ENCODE data around the gene HTRA1. TPM values are rescaled to one million over a fixed set of nuclear protein-coding genes. Genes with fewer than 3 reads are reported as not detected.
A peak's percentile ranks its signal among the peaks of the same experiment; 100 is the strongest.

The HTRA1 gene
- total and polyA plus RNA-seq, 3 experiments from 2014 or later: 0.13 to 0.56 TPM; not detected in 1

DNA sequence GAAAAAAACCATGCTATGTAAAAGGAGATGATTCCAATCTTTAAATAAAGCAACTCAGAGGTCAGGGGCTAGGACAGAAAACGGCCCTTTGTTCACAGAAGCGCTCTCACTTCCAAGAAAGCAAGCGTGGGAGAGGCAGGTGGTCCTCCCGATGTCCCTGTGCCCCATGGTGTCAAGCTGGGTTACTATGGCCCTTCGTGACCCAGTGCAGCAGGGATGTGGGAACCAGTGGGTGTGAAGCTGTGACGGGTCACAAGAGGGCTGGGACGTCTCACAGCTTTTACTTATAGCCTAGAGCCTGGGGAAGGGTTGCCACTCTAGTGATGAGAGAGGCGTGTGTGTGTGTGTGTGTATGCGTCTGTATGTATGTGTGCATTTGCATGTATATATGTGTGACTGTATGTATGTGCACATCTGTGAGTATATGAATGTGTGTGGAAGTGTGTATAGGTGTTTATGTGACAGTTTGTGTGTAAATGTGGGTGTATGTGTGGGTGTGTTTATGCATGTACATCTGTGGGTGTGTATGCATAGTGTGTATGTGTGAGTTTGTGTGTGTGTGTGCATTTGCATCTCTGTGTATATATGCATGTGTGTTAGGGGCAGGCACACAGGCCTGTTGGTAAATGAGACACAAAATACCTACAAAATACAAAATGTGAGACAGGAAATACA, 25.2 kb downstream of the HTRA1 start:
- Mint-ChIP-seq H3K27ac (no peak overlapping the region), H3K4me3 (no peak overlapping the region), H3K4me1 (peaks cover 13 to 16% (median 14%) of the 10 kb centered on the region in 3 donors), H3K36me3 (peaks cover 0 to 4% (median 0%) of the 10 kb centered on the region in 3 donors), H3K27me3 (peaks cover 4 to 11% of the 10 kb centered on the region in 2 donors), H3K9me3 (peaks cover 0 to 3% (median 0%) of the 10 kb centered on the region in 5 donors)
- H3K4me3 ChIP-seq (ENCODE audit: low read length): no peak overlapping the region
- CTCF ChIA-PET: interaction anchor here (1.3 kb wide), 1 partner anchor 10 kb away, joined by 4 read pairs; no protein-coding TSS in a partner anchor
- H3K36me3 ChIP-seq (ENCODE audit: insufficient read depth, low read length): no peaks in the 10 kb centered on the region
- H3K4me1 ChIP-seq (ENCODE audit: insufficient read depth, low read length): peaks cover 8% of the 10 kb centered on the region
- POLR2A ChIA-PET: no interaction called here
- no peaks in the 10 kb centered on the region for H3K9me3 ChIP-seq (ENCODE audit: low read length)
- H3K27me3 ChIP-seq (ENCODE audit: insufficient read depth, low read length, poor library complexity, severe bottlenecking): no peaks in the 10 kb centered on the region
- DNase-seq: no peak
- H3K27ac ChIP-seq (ENCODE audit: low read depth, low read length): no peak overlapping the region

- Histone ChIP-seq H3K9me3 (ENCODE audit: low read length) (no peaks in the 10 kb centered on the region), H3K27ac (ENCODE audit: low read depth, low read length) (no peak overlapping the region), H3K36me3 (ENCODE audit: insufficient read depth, low read length) (no peaks in the 10 kb centered on the region), H3K4me3 (ENCODE audit: low read length) (no peak overlapping the region), H3K4me1 (ENCODE audit: insufficient read depth, low read length) (peaks cover 11% of the 10 kb centered on the region), H3K27me3 (ENCODE audit: insufficient read depth, low read length, poor library complexity, severe bottlenecking) (no peaks in the 10 kb centered on the region)
- no peaks in the 10 kb centered on the region for H3K36me3 Mint-ChIP-seq
- H3K4me1 Mint-ChIP-seq: peaks cover 17 to 22% (median 19%) of the 10 kb centered on the region in 3 donors
- peak overlapping the region in 1 of 8 donors; percentile 30 for H3K27ac Mint-ChIP-seq
- CTCF ChIA-PET: interaction anchor here (1.3 kb wide), 1 partner anchor 9 kb away, joined by 4 read pairs; no protein-coding TSS in a partner anchor
- no peaks in the 10 kb centered on the region for H3K9me3 Mint-ChIP-seq
- peaks cover 0 to 11% of the 10 kb centered on the region in 2 donors for H3K27me3 Mint-ChIP-seq
- H3K4me3 Mint-ChIP-seq: no peak overlapping the region
- POLR2A ChIA-PET: no interaction called here
- DNase-seq: no peak
Observed at GRCh38 chr10:122487174-122487765, 25.9 kb downstream of the HTRA1 start.

GRCh38 chr10:122490268-122490667, 28.9 kb downstream of the HTRA1 start:
- no peaks in the 10 kb centered on the region for H3K9me3 Mint-ChIP-seq
- no peaks in the 10 kb centered on the region for H3K9me3 ChIP-seq (ENCODE audit: low read length)
- POLR2A ChIA-PET: no interaction called here

GRCh38 chr10:122490786-122491680, 29.7 kb downstream of the HTRA1 start:
- H3K9me3 Mint-ChIP-seq: no peaks in the 10 kb centered on the region
- CTCF ChIA-PET: interaction anchor here (1.1 to 1.3 kb wide), 3 partner anchors 75 to 222 kb away, joined by 3 read pairs; no protein-coding TSS in a partner anchor
- no peak overlapping the region for H3K4me3 ChIP-seq (ENCODE audit: low read length)
- POLR2A ChIA-PET: no interaction called here
- H3K27me3 ChIP-seq (ENCODE audit: insufficient read depth, low read length, poor library complexity, severe bottlenecking): no peaks in the 10 kb centered on the region
- H3K27ac ChIP-seq (ENCODE audit: low read depth, low read length): no peak overlapping the region
- H3K36me3 ChIP-seq (ENCODE audit: insufficient read depth, low read length): no peaks in the 10 kb centered on the region
- peak overlapping the region in 2 of 8 donors; percentile 71 to 90 for H3K27ac Mint-ChIP-seq
- no peaks in the 10 kb centered on the region for H3K9me3 ChIP-seq (ENCODE audit: low read length)
- H3K4me3 Mint-ChIP-seq: peak overlapping the region in 6 of 7 donors; percentile 16 to 74 (median 44)
- peaks cover 21 to 27% (median 27%) of the 10 kb centered on the region in 3 donors for H3K4me1 Mint-ChIP-seq
- peak in 4 of 5 donors; percentile 13 to 57 (median 18) for DNase-seq
- peaks cover 6 to 8% of the 10 kb centered on the region in 2 donors for H3K27me3 Mint-ChIP-seq
- peaks cover 16% of the 10 kb centered on the region for H3K4me1 ChIP-seq (ENCODE audit: insufficient read depth, low read length)
- no peaks in the 10 kb centered on the region for H3K36me3 Mint-ChIP-seq

More at GRCh38 chr10:122490268-122490667, 28.9 kb downstream of the HTRA1 start:
- no peaks in the 10 kb centered on the region for H3K27me3 ChIP-seq (ENCODE audit: insufficient read depth, low read length, poor library complexity, severe bottlenecking)
- CTCF ChIA-PET: interaction anchor here (1.1 kb wide), 1 partner anchor 75 kb away, joined by 3 read pairs; no protein-coding TSS in a partner anchor
- peaks cover 11% of the 10 kb centered on the region for H3K4me1 ChIP-seq (ENCODE audit: insufficient read depth, low read length)
- Mint-ChIP-seq H3K27ac (no peak overlapping the region), H3K27me3 (peaks cover 5 to 10% of the 10 kb centered on the region in 2 donors), H3K4me1 (peaks cover 17 to 22% (median 19%) of the 10 kb centered on the region in 3 donors), H3K36me3 (no peaks in the 10 kb centered on the region), H3K4me3 (no peak overlapping the region)
- no peak overlapping the region for H3K27ac ChIP-seq (ENCODE audit: low read depth, low read length)
- no peak overlapping the region for H3K4me3 ChIP-seq (ENCODE audit: low read length)
- H3K36me3 ChIP-seq (ENCODE audit: insufficient read depth, low read length): no peaks in the 10 kb centered on the region
- DNase-seq: no peak

DNA sequence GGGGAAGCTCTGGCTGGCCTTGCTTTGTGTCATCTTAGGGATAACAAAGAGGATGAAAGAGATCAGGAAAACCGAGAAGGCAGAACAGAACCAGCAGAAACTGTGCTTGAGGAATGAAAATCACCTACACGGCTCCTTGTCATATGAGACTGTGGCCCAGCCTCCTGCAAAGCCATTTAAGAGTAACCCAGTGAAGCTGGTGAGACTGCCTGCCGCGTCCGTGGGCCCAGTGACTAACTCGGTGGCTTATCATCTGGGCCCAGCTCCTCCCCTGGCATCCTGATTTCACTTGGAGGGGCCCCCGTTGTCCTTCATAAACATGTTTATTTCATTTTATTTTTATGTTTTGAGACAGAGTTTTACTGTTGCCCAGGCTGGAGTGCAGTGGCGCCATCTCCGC, 30.7 kb downstream of the HTRA1 start:
- Histone ChIP-seq H3K36me3 (ENCODE audit: insufficient read depth, low read length) (no peaks in the 10 kb centered on the region), H3K27ac (ENCODE audit: low read depth, low read length) (no peak overlapping the region), H3K4me1 (ENCODE audit: insufficient read depth, low read length) (peaks cover 23% of the 10 kb centered on the region), H3K9me3 (ENCODE audit: low read length) (no peaks in the 10 kb centered on the region), H3K4me3 (ENCODE audit: low read length) (no peak overlapping the region), H3K27me3 (ENCODE audit: insufficient read depth, low read length, poor library complexity, severe bottlenecking) (no peaks in the 10 kb centered on the region)
- peak overlapping the region in 2 of 7 donors; percentile 39 to 41 for H3K4me3 Mint-ChIP-seq
- CTCF ChIA-PET: interaction anchor here (0.7 to 1.3 kb wide), 2 partner anchors 73 to 193 kb away, joined by 3 read pairs; no protein-coding TSS in a partner anchor
- H3K36me3 Mint-ChIP-seq: no peaks in the 10 kb centered on the region
- peaks cover 5 to 6% of the 10 kb centered on the region in 2 donors for H3K27me3 Mint-ChIP-seq
- no peak for DNase-seq
- peaks cover 28 to 37% (median 36%) of the 10 kb centered on the region in 3 donors for H3K4me1 Mint-ChIP-seq
- no peaks in the 10 kb centered on the region for H3K9me3 Mint-ChIP-seq
- no peak overlapping the region for H3K27ac Mint-ChIP-seq
- POLR2A ChIA-PET: no interaction called here

GRCh38 chr10:122492999-122493481, 31.7 kb downstream of the HTRA1 start:
- peak overlapping the region in 1 of 7 donors; percentile 4 for H3K4me3 Mint-ChIP-seq
- CTCF ChIA-PET: interaction anchor here (0.6 to 1.3 kb wide), 2 partner anchors 11 to 73 kb away, joined by 3 to 5 read pairs; no protein-coding TSS in a partner anchor

DNA sequence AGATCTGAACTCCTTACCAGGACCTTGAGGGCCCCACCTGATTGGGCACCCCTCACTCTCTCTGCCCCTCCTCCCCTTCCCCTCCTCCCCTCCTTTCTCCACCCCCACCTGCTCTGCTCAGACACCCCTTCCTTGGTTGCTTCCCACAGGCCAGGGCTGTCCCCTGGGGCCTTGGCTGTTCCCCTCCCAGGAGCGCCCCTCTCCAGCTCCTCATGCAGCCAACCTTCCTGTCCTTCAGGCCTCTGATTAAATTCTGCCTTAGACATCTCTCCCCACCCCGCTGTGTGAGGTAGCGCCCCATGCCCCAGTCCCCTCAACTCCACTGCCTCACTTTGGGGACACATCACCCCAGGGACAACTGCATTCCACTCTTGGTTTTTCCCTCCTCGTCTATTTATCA, 32.4 kb downstream of the HTRA1 start:
- H3K36me3 Mint-ChIP-seq: no peaks in the 10 kb centered on the region
- Histone ChIP-seq H3K27ac (ENCODE audit: low read depth, low read length) (no peak overlapping the region), H3K36me3 (ENCODE audit: insufficient read depth, low read length) (no peaks in the 10 kb centered on the region), H3K9me3 (ENCODE audit: low read length) (no peaks in the 10 kb centered on the region), H3K27me3 (ENCODE audit: insufficient read depth, low read length, poor library complexity, severe bottlenecking) (no peaks in the 10 kb centered on the region), H3K4me3 (ENCODE audit: low read length) (no peak overlapping the region), H3K4me1 (ENCODE audit: insufficient read depth, low read length) (peaks cover 23% of the 10 kb centered on the region)
- no peaks in the 10 kb centered on the region for H3K9me3 Mint-ChIP-seq
- ChIA-PET CTCF (interaction anchor here (0.6 to 1.3 kb wide), 2 partner anchors 10 to 72 kb away, joined by 3 to 5 read pairs; no protein-coding TSS in a partner anchor), POLR2A (no interaction called here)
- peak overlapping the region in 1 of 7 donors; percentile 32 for H3K4me3 Mint-ChIP-seq
- H3K27ac Mint-ChIP-seq: no peak overlapping the region
- peaks cover 27 to 42% (median 36%) of the 10 kb centered on the region in 3 donors for H3K4me1 Mint-ChIP-seq
- peaks cover 5 to 6% of the 10 kb centered on the region in 2 donors for H3K27me3 Mint-ChIP-seq
- peak in 1 of 5 donors; percentile 14 for DNase-seq

More at GRCh38 chr10:122492999-122493481, 31.7 kb downstream of the HTRA1 start:
- no peak for DNase-seq
- Histone ChIP-seq H3K9me3 (ENCODE audit: low read length) (no peaks in the 10 kb centered on the region), H3K4me3 (ENCODE audit: low read length) (no peak overlapping the region), H3K27me3 (ENCODE audit: insufficient read depth, low read length, poor library complexity, severe bottlenecking) (no peaks in the 10 kb centered on the region), H3K27ac (ENCODE audit: low read depth, low read length) (no peak overlapping the region), H3K36me3 (ENCODE audit: insufficient read depth, low read length) (no peaks in the 10 kb centered on the region), H3K4me1 (ENCODE audit: insufficient read depth, low read length) (peaks cover 23% of the 10 kb centered on the region)
- no peak overlapping the region for H3K27ac Mint-ChIP-seq
- POLR2A ChIA-PET: no interaction called here
- no peaks in the 10 kb centered on the region for H3K36me3 Mint-ChIP-seq
- H3K27me3 Mint-ChIP-seq: peaks cover 5 to 6% of the 10 kb centered on the region in 2 donors
- H3K4me1 Mint-ChIP-seq: peaks cover 27 to 38% (median 36%) of the 10 kb centered on the region in 3 donors
- no peaks in the 10 kb centered on the region for H3K9me3 Mint-ChIP-seq

Data from CD8-positive, alpha-beta memory T cell (primary cell).